Ramos (cell line): Measurements from ENCODE around the gene DDB1.

Experiments
- in situ Hi-C: fragments of 300-500 bp; cut with MboI; formaldehyde crosslinking; loops from one replicate; pipeline ENCODE4 v1.14.3; 2022; ENCODE audit warnings: low sequenced_read_pairs; ENCODE audit not compliant: unreplicated experiment

The DDB1 gene

GRCh38 chr11:61302550-61302949 lies 30.4 kb downstream of the DDB1 start:
- in situ Hi-C loops = no loop called here

GRCh38 chr11:61298663-61299244 lies 34.2 kb downstream of the DDB1 start:
- in situ Hi-C loops = no loop called here

GRCh38 chr11:61297746-61298145 lies 35.2 kb downstream of the DDB1 start:
- in situ Hi-C loops = no loop called here

- in situ Hi-C loops = no loop called here
These were observed 35.6 kb downstream of the DDB1 start for GRCh38 chr11:61297341-61297740.

- in situ Hi-C loops = no loop called here
These were observed 37.3 kb downstream of the DDB1 start for GRCh38 chr11:61295596-61295926.

- in situ Hi-C loops = no loop called here
These were observed 37.9 kb downstream of the DDB1 start, which contains the start of gene VWCE for GRCh38 chr11:61294717-61295595. TSS of gene VWCE (minus strand) at chr11:61295316. CDS start at chr11:61295037, 279 bp downstream.

- in situ Hi-C loops = no loop called here
These were observed 38.8 kb downstream of the DDB1 start for GRCh38 chr11:61293867-61294716.

GRCh38 chr11:61292356-61292755 lies 40.5 kb downstream of the DDB1 start:
- in situ Hi-C loops = no loop called here

- in situ Hi-C loops = no loop called here
These were observed 41.8 kb downstream of the DDB1 start for GRCh38 chr11:61290905-61291690.

- in situ Hi-C loops = no loop called here
These were observed 45.4 kb downstream of the DDB1 start for GRCh38 chr11:61287338-61287977.

GRCh38 chr11:61283613-61284012 lies 49.3 kb downstream of the DDB1 start:
- in situ Hi-C loops = no loop called here

GRCh38 chr11:61281581-61282250 lies 51.2 kb downstream of the DDB1 start:
- in situ Hi-C loops = no loop called here

- in situ Hi-C loops = no loop called here
These were observed 51.9 kb downstream of the DDB1 start for GRCh38 chr11:61280883-61281580.

GRCh38 chr11:61279934-61280659 lies 52.8 kb downstream of the DDB1 start:
- in situ Hi-C loops = no loop called here

GRCh38 chr11:61278001-61278470 lies 54.9 kb downstream of the DDB1 start:
- in situ Hi-C loops = no loop called here

- in situ Hi-C loops = no loop called here
These were observed 55.5 kb downstream of the DDB1 start for GRCh38 chr11:61277186-61278000.

GRCh38 chr11:61275191-61275590 lies 57.7 kb downstream of the DDB1 start:
- in situ Hi-C loops = no loop called here
